Inflammatory macrophage (primary cell): ENCODE results near the gene SCEL.
A peak's percentile ranks its signal among the peaks of the same experiment; 100 is the strongest.
"Not testable (repeated sequence)": the region's sequence is repeated elsewhere in the genome, so short reads cannot be mapped to it uniquely, and the experiment has no call there.

Experiments used
- DNase-seq, 2 donors: peaks; one replicate each; pipeline ENCODE4 v3.0.0-alpha.2; 2020 to 2022

Gene SCEL

DNA sequence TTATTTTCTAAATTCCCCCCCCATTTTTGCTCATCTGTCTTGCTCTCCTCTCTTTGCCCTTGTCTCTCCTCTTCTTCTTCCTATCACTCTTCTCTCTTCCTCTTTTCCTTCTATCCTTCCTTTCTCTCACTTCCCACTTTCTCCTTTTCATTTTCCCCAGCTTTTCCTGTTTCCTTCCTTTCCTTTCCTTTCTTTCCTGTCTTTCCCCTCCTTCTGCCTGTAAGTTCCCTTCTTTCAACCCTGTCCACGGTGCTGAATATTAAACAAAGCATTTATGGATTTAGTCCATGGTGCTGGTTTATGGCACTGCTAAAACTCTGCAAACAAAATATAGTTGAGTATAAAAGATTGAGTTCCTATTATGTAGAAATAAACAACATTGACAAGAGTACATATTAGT is 27.6 kb downstream of the SCEL start:
- DNase-seq: no peak

DNA sequence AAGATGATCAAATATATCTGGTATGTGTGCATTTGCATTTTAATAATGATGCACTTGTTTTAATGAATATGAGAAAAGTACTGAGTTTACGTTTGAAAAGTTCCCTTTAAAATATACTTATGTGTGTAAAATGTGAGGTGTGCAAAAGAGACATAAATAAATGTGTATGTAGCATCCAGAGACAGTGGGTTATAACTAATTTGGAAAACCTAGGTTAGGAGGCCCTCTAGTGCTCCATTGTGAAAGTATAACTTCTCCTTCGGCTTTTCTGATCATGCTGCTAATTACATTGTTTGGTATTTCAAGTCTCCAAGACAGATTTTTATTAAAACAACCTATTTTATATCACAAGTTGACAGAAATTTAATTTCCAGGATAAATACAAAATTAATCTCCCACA is 30.1 kb downstream of the SCEL start:
- DNase-seq: peak; percentile 39 to 56

DNA sequence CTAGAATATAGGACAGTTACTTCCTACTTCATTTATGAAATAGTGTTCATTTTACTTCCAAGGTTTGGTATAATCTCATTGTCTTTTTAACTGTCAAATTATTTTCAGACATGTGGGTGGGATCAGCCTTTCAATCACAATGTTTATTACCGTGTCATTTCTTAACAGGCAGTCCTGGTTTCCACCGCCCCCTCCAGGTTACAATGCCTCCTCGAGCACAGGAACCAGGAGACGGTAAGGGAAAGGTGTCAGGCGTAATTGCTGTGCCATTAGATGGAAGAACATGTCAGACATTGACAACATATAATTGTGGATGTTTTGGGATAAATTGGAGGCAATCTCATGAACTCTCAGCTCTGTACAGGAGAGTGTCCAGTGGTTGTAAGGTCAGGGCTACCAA is 36.5 kb downstream of the SCEL start:
- no peak for DNase-seq

DNA sequence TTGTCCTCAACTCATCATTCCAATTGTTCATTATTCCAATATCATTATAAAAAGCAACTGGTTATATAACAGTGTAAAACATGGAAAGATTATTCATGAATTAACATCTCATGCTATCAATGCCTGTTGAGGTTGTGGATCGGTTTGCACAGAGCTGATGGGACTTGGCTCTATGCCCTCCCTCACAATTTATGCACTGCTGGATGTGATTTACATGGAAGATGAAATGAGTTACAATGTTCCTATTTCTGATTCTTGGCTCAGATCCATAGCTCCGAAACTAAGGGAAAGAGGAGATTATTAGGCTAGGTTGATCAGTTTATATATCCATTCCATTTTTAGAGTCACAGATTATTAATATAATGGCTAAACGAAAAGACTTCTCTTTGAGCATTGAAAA is 38.6 kb downstream of the SCEL start:
- DNase-seq: no peak

DNA sequence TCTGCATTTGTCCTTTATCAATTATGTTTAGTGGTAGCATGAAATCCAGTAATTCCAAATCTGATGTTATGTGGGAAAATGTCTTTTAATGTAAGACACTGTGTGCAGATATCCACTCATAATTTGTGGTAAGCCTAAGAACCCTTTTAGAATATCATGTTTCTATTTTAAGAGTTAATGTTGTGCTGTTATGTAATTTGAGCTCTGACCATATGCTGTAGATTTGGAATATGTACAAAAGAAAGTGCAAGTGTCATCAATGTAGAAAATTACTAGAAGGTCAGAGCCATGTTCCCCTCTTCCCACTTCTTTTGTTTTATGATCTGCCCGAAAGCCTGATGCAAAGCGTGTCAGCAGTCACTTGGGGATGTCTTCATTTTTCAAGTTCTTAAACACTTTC is 44.5 kb downstream of the SCEL start:
- no peak for DNase-seq

DNA sequence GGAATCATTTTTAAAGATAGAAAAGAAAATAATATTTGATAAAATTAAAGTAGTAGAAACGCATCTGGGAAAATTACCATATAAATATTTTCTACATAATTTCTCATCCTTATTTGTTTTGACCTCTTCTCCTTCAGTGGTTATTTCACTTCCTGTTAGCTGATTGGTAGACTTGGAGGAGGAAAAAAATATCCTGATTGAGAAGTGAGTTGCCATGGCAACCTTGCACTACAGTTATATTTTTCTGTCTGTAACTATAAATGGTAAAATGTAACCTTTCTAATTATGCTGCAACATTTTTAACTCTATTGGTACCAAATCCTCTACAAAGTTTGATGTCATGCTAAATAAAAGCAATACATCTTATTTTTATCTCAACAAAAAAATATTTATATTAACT is 45.2 kb downstream of the SCEL start:
- no peak for DNase-seq

DNA sequence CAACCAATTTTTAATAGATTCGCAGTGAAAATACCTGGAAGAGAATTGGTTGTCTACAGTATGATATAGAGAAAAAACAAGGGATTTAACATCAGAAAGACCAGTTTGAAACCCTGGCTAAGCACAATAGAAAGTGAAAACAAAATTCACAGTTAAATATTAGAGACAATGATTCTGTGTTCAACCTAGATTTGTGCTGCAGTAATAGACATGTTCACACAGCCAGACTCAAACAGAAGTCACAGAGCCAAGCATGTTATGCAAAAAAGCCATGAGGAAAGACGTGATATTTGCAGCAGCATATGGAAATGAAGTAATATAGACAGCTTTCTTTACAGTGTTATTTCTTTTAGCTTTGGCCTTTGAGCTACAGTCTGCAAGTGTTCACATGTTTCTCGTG is 48.1 kb downstream of the SCEL start:
- no peak for DNase-seq

DNA sequence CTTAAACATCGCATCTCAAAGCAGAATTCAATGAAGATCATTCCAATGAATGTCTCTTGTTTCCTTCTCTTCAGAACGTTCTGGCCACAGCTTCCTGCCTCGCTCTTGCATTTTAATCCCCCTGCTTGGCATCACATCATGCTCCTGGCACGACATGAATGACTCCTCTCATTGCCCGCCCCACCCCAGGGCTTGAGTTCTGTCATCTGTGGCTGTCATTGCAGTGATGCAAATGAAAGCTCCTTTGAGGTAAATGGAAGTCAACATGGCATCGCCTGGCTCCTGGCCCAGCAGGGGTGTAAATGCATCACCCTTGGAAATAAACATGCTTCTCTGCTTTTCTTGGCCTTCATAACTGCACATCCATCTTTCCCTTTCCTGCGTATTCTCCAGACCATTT is 48.6 kb downstream of the SCEL start:
- no peak for DNase-seq

DNA sequence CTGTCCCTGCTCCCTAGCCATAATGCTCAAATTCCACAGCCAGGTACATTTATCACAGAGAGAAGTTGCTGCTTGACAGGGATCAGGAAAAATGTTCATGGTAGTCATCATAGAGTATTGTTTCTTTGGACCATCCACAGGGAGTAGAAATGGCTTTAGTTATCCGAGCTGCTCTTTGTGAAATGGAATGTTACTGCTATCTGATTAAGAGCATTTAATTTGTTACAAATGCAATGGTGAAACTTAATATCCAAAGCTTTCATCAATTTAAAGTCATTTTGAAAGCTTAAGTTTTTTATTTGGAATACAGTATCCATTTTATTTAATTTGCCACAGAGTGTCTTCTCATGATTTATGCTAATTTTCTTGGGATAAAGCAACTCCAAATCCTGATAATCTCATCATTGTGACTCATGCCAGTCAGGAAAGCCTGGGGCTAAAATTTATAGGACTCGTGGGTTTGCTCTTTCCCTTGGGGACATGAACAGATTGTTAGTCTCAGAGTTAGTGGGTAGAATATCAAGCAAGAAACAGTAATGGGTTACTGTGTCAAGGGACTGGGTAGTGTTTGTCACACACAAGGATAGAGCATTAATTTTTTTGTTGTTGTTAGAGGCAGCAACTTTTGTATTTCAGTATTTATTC is 59.8 kb downstream of the SCEL start:
- DNase-seq: no peak

DNA sequence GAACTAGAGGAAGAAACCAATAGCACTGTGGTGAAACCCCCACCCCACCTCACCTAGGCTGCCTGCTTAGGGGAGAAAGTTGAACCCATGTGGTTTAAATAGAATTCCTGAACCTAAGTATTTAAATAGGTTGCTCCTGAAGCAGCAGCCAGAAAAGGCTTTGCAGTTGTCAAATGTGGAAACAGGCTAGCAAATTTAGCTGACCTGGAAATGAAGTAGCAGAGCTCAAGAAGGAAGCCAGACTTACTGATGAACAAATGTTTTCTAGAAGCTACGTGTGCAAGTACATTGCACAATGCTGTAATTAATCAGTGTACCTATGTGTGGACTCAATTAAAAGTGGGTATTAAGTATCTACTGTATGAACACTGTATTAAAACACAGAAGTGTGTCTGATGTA is 61.3 kb downstream of the SCEL start:
- DNase-seq: no peak

DNA sequence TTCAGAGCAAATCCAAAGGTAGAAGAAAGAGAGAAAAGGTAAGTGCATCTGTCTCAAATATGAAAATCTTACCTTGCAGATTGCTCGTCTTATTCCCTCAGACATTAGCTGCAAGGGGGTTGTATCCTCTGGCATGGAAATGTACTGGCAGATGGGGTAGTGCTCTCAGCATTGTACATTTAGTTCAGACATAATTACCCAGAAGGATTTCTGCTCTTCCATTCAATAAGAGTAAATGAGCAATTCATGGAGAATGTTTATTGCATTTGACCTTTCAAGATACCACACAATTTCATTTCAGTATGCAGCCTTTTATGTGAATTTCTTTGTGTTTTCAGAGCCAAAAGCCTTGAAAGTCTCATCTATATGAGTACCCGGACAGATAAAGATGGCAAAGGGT is 63.8 kb downstream of the SCEL start:
- DNase-seq: no peak

DNA sequence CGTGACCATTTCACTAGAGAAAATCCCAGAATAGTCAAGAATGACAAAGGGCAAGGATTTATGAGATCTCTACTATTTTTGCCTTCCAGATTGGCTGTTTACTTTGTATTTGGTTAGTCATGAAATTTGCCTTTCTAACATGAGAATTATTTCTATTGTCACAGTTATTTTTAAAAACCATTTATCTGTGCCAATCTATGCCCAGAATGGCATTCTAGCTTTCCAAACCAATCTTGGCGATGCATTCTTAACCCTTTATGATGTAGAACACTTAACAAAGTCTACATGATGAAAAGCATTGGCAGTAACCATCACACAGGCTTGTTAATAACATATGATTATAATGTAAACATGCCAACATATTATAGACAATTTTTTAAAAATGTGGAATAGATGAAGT is 65.2 kb downstream of the SCEL start:
- no peak for DNase-seq

DNA sequence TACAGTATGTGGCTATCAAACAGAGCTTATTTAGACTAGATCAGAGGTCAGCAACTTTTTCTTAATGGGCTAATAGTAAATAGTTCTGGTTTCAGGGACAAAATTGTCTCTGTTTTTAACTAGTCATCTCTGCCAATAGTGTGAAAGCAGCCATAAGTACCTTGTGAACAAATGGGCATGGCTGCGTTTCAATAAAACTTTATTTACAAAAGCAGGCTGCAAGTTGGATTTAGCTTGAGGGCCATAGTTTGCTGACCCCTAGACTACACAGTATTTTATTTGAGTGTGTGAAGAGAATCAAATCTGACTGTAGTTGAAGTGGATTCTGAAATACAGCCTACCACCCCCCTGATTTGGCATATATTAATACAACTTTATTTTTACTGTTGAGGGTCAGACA is 75.6 kb downstream of the SCEL start:
- DNase-seq: no peak

DNA sequence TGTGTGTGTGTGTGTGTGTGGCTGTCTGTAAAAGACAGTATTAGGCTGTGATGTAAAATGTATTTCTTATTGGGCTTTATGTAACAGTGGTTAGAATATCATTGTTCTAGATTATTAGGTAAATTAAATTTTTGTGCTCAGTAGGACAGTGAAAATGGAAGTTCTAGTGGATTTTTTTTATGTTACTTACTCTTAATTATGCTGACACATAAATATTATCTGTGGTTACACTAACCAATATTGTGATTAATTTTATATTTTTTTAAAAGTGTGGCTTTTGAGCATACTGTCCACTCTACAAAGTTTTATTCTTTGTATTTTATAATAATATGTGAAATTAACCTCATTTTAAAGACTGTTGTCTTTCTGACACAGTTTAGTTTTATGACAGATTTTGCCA is 80.5 kb downstream of the SCEL start:
- DNase-seq: no peak

DNA sequence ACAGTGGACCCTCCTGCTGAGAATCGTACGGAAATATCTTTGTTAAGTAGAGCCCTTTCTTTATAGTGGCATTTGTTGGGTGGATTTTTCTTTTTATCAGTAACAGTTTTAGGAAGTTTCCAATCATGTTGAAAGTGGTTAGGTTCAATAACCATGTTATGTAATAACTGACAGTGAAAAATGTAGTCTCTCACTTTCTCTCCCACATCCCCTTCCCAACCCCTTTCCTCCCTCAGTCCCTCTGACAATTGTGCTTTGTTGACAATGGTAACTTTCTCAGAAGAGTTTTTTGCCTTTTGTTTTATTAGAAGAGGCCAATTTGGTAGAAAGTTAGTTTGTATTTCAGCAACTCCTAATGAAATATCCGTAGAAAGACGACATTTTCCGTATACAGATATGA is 84.1 kb downstream of the SCEL start:
- no peak for DNase-seq

DNA sequence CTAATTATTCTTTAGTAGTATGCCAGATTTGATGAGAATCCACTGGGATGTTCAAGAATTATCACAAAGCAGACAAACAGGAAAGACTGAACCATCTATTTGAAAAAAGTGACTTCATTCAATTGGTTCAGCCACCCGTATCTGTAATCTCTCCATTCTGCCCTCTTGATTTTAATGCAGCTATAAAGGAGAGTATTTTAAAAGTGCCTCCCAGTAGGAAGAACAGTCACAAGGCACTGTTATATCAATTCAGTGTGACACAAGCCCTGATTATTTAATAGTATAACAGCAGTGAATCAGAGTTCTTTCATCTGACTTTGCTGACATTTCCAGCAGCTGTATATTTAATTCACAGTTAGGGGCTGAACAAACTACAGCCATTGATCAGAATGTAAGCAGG is 84.6 kb downstream of the SCEL start:
- DNase-seq: no peak

DNA sequence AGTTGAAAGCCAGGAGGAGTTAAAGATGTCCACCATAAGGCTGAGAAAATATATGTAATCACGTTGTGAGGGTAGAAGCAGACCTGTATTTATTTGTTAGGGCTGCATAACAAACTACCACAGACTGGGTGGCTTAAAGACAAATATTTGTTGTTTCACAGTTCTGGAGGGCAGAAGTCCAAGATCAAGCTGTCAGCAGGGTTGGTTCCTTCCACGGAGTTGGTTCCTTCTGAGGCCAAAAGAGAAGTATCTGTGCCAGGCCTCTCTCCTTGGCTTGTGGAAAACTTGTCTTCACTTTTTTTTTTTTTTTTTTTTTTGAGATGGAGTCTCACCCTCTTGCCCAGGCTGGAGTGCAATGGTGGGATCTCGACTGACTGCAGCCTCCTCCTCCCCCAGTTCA is 88.3 kb downstream of the SCEL start:
- DNase-seq: peak in 1 of 2 donors; percentile 17

DNA sequence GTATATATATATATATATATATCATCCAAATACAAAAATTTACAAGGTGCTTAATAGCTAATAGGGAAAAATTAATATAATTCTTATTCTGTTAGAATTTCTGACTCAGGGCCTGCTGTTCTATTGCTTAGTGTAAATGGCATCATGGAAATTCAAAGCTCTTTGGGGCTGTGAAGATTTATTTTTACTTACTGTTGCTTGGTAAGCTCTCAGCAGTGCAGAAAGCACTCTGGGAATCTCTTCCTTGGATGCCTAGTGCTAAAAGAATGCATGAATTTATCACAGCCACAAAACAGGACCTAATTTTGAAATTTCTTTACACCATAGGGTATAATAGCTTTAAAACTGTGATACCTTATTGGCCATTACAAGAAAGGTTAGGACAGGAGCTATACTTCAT is 92.7 kb downstream of the SCEL start:
- no peak for DNase-seq

DNA sequence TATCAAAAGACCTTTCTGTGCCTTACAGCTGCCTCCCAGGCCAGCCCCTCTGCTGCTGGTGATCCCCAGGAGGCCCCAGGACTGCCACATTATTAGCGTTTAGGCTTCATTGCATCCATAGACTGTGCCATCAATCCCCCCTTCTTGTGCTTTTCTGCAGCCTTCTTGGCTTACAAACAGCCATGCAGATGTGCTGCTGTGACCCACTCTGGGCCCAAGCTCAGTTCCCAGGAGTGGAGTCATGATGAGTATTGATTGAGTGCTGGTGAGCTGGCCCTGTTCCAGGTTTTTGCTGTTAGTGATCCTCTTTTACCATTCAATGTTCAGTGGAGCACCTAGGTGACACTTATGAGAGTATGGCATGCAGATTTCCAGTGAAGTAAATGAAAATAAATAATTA is 102.1 kb downstream of the SCEL start:
- DNase-seq: no peak

DNA sequence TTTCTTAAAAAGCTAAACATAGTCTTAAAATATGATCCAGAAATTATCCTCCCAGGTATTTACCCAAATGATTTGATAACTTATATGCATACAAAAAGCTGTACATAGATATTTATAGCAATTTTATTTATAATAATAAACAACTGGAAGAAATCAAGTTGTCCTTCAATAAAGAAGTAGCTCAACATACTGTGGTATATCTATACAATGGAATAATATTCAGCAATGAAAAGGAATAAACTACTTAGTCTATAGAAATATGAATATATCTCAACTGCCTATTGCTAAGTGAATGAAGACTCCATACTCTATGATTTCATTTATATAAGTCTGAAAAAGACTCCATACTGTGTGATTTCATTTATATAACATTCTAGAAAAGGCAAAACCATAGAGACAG is 114.9 kb downstream of the SCEL start:
- DNase-seq: no peak

DNA sequence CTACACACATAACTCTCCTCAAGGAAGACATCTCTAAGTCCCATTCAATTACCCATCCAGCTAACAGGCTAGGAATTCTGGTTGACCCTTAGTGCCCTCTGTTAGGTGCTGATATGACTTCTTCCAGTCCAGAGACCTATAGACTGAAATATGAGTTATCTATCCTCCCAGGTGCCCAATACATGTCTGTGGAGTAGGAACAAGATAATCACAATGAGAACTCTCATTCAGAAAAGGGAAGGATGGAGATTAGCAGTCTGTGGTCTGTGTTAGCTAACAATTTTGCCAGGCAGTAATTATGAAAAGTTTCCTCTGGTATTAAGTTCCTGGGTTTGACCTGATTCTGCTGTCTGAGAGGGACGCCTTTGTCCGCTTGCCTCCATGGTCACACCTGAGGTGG is 117.8 kb downstream of the SCEL start:
- DNase-seq: no peak

DNA sequence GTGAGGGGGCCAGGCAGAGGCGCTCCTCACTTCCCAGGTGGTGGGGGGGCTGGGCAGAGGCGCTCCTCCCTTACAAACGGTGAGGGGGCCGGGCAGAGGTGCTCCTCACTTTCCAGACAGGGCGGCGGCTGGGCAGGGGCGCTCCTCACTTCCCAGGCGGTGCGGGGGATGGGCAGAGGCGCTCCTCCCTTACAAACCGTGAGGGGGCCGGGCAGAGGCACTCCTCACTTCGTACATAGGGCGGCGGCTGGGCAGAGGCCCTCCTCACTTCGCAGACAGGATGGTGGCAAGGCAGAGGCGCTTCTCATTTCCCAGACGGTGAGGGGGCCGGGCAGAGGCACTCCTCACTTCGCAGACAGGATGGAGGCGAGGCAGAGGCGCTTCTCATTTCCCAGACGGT is 124.5 kb downstream of the SCEL start:
- not testable (repeated sequence) for DNase-seq

DNA sequence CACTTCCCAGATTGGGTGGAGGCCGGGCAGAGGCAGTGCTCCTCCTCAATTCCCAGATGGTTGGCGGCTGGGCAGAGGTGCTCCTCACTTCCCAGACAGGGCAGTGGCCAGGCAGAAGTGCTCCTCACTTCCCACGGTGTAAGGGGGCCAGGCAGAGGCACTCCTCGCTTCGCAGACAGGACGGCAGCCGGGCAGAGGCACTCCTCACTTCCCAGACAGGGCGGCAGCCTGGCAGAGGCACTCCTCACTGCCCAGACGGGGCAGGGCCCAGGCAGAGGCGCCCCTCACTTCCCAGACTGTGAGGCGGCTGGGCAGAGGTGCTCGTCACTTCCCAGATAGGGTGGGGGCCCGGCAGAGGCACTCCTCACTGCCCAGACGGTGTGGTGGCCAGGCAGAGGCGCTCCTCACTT is 125.3 kb downstream of the SCEL start:
- DNase-seq: no peak

DNA sequence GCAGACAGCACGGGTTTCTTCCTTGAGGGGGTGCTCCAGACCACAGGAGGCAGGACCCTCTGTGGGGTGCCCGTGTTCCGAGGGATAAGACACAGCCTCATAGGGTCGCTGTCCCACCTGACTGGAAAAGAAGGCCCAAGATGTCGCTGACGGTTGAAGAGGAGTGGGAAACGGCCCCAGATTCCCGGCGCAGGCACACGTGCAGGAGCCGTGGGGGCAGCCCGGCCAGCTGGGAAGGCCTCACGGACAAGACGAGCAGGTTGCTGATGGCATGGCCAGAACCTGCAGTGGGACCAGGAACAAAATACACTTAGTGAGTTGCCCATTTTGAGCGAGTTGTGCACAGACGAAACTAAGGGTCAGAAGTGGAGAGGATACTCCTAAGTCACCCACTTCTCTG is 126.8 kb downstream of the SCEL start:
- DNase-seq: not testable (repeated sequence)

DNA sequence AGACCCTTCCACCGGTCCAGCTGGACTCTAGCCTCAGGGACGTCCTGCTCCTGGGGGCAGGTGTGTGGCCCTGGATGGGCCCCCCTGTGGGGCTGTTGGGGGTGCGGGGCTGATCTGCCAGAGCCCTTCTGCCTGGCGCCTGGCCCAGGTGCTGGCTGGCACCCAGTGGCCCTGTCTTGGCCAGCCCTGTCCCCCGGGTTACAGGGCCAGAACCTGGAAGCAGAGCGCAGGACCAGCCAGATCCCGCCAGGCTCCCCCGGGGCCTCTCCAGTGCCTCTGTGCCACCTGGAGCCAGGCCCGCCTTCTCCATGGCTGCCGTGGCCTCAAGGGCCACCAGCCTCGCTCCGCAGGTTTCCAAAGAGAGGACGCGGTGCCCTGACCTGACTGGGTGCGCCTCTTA is 127.3 kb downstream of the SCEL start:
- DNase-seq: not testable (repeated sequence)

DNA sequence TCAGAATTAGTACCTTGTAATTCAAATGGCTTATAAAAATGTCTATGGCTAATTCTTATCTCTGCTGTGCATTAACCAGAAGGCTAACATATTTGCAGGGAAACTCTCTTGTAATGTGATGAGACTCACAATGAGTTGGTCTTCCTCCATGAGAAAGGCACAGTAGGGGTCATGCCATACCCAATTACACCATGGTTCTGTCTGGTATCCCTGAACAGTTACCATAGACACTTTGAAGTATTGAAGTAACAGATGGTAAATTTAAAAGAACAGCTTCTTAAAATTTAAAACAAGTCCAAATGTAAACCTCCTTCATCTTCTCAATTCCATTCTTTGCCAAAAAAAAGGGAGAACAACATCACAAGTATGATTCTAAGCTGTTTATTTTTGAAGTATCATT is 139.3 kb downstream of the SCEL start:
- no peak for DNase-seq
